HEK293 (cell line): ENCODE results near the gene DOCK3.

Experiments
- CTCF ChIA-PET: fragments of 350-600 bp; formaldehyde crosslinking; extraction: SDS; loops from one replicate; lab custom pipeline; 2021; ENCODE audit warnings: antibody characterized with exemption; lab: Yijun Ruan, JAX
- POLR2A ChIA-PET: fragments of 300-600 bp; formaldehyde crosslinking; extraction: SDS; loops from one replicate; lab custom pipeline; 2020; ENCODE audit warnings: antibody characterized with exemption, inconsistent platforms; lab: Yijun Ruan, JAX
- H3K27ac ChIP-seq: fragments of 200-500 bp; sonication (Bioruptor generic); 2 replicates; pipeline ENCODE4 v1.5.1; 2014; ENCODE audit warnings: low read depth, low read length, control low read depth, inconsistent platforms; ENCODE audit errors: extremely low read depth
- H3K36me3 ChIP-seq, 2 experiments: fragments of 200-500 bp in 1 of 2; sonication (Bioruptor generic) in 1 of 2; 1 replicate in 1 of 2; 2 replicates in 1 of 2; pipeline ENCODE4 v1.5.1; 2014 to 2017; ENCODE audit warnings: inconsistent platforms in 2 of 2, low read length in 2 of 2; ENCODE audit not compliant: control insufficient read depth in 2 of 2, insufficient read depth in 1 of 2
- H3K4me1 ChIP-seq: fragments of 200-500 bp; sonication (Bioruptor generic); 2 replicates; pipeline ENCODE4 v1.5.1; 2014; ENCODE audit warnings: mild to moderate bottlenecking, low read length, inconsistent platforms; ENCODE audit not compliant: control insufficient read depth, insufficient read depth
- H3K4me3 ChIP-seq: 2 replicates; pipeline ENCODE4 v1.5.1; 2011; ENCODE audit warnings: low read depth, mild to moderate bottlenecking, control low read depth, low read length, moderate library complexity
- H3K9me3 ChIP-seq: fragments of 200-500 bp; sonication (Bioruptor generic); 2 replicates; pipeline ENCODE4 v1.5.1; 2014; ENCODE audit warnings: low read depth, low read length, inconsistent platforms; ENCODE audit not compliant: control insufficient read depth, insufficient read depth
- AEBP2 ChIP-seq: fragments of 450-650 bp; formaldehyde crosslinking; IDR thresholded peaks from 2 replicates; pipeline ENCODE4 v1.5.1; 2016; ENCODE audit warnings: missing biosample characterization, missing genetic modification characterization, borderline replicate concordance
- BCL6B ChIP-seq: fragments of 450-650 bp; formaldehyde crosslinking; IDR thresholded peaks from 2 replicates; pipeline ENCODE4 v1.5.1; 2017; ENCODE audit warnings: missing biosample characterization, missing genetic modification characterization
- HOXC10 ChIP-seq: sonication (generic); formaldehyde crosslinking; IDR thresholded peaks from 2 replicates; pipeline ENCODE4 v1.8.1; 2023; ENCODE audit warnings: mild to moderate bottlenecking, missing genetic modification reagents
- KLF8 ChIP-seq: fragments of 450-650 bp; formaldehyde crosslinking; IDR thresholded peaks from 2 replicates; pipeline ENCODE4 v1.5.1; 2016; ENCODE audit warnings: missing biosample characterization, missing genetic modification characterization
- PRDM4 ChIP-seq: fragments of 450-650 bp; formaldehyde crosslinking; IDR thresholded peaks from 2 replicates; pipeline ENCODE4 v1.5.1; 2017; ENCODE audit warnings: missing biosample characterization, missing genetic modification characterization
- SCRT1 ChIP-seq: fragments of 450-650 bp; formaldehyde crosslinking; IDR thresholded peaks from 2 replicates; pipeline ENCODE4 v1.5.1; 2016; ENCODE audit warnings: missing biosample characterization, missing genetic modification characterization, borderline replicate concordance
- SP2 ChIP-seq: fragments of 450-650 bp; formaldehyde crosslinking; IDR thresholded peaks from 2 replicates; pipeline ENCODE4 v1.5.1; 2016; ENCODE audit warnings: missing biosample characterization, missing genetic modification characterization
- SP3 ChIP-seq: fragments of 450-650 bp; formaldehyde crosslinking; IDR thresholded peaks from 2 replicates; pipeline ENCODE4 v1.5.1; 2016; ENCODE audit warnings: missing biosample characterization, missing genetic modification characterization
- ZBTB10 ChIP-seq: fragments of 450-650 bp; formaldehyde crosslinking; IDR thresholded peaks from 2 replicates; pipeline ENCODE4 v1.5.1; 2016; ENCODE audit warnings: missing biosample characterization, missing genetic modification characterization
- ZBTB49 ChIP-seq: fragments of 450-650 bp; formaldehyde crosslinking; IDR thresholded peaks from 2 replicates; pipeline ENCODE4 v1.5.1; 2016; ENCODE audit warnings: missing biosample characterization, missing genetic modification characterization, low read depth
- ZNF16 ChIP-seq: fragments of 450-650 bp; formaldehyde crosslinking; IDR thresholded peaks from 2 replicates; pipeline ENCODE4 v1.5.1; 2016; ENCODE audit warnings: low read depth, missing biosample characterization, missing genetic modification characterization
- ZNF211 ChIP-seq: fragments of 450-650 bp; formaldehyde crosslinking; IDR thresholded peaks from 2 replicates; pipeline ENCODE4 v1.5.1; 2016; ENCODE audit warnings: low read depth, missing biosample characterization, missing genetic modification characterization
- ZNF302 ChIP-seq: fragments of 450-650 bp; formaldehyde crosslinking; IDR thresholded peaks from 2 replicates; pipeline ENCODE4 v1.5.1; 2016; ENCODE audit warnings: missing biosample characterization, missing genetic modification characterization, low read depth
- ZNF639 ChIP-seq: fragments of 450-650 bp; formaldehyde crosslinking; IDR thresholded peaks from 2 replicates; pipeline ENCODE4 v1.5.1; 2016; ENCODE audit warnings: missing biosample characterization, missing genetic modification characterization
- ZNF704 ChIP-seq: fragments of 450-650 bp; formaldehyde crosslinking; IDR thresholded peaks from 2 replicates; pipeline ENCODE4 v1.5.1; 2016; ENCODE audit warnings: missing biosample characterization, missing genetic modification characterization
- ZSCAN30 ChIP-seq: fragments of 450-650 bp; IDR thresholded peaks from 2 replicates; pipeline ENCODE4 v1.5.1; 2018; ENCODE audit warnings: missing biosample characterization, mild to moderate bottlenecking, missing genetic modification characterization, moderate library complexity

Gene DOCK3

GRCh38 chr3:51110586-51110985 lies 435.9 kb downstream of the DOCK3 start (continued):
- TF ChIP-seq ZNF704 (tag by site-specific recombination), result no peak
- TF ChIP-seq ZBTB49 (tag by site-specific recombination), result no peak
- TF ChIP-seq ZNF16 (tag by site-specific recombination), result no peak

GRCh38 chr3:51122944-51123343 lies 448.2 kb downstream of the DOCK3 start:
- H3K9me3 ChIP-seq, result no peaks in the 10 kb centered on the region
- no peak overlapping the region for H3K27ac ChIP-seq
- H3K36me3 ChIP-seq, result no peaks in the 10 kb centered on the region
- TF ChIP-seq PRDM4 (tag by site-specific recombination), result no peak
- no peak for TF ChIP-seq ZBTB10 (tag by site-specific recombination)
- TF ChIP-seq, all 188 proteins: peak for 0
- Histone ChIP-seq H3K4me1 (no peaks in the 10 kb centered on the region), H3K4me3 (no peak overlapping the region)
- POLR2A ChIA-PET, result no interaction called here
- CTCF ChIA-PET, result interaction anchor here (0.9 kb wide), 1 partner anchor 22 kb away, joined by 3 read pairs; no protein-coding TSS in a partner anchor

GRCh38 chr3:51123531-51123930 lies 448.8 kb downstream of the DOCK3 start:
- ChIA-PET POLR2A (no interaction called here), CTCF (interaction anchor here (0.9 kb wide), 1 partner anchor 23 kb away, joined by 3 read pairs; no protein-coding TSS in a partner anchor)
- no peak overlapping the region for H3K4me3 ChIP-seq
- no peaks in the 10 kb centered on the region for H3K4me1 ChIP-seq
- H3K9me3 ChIP-seq, result no peaks in the 10 kb centered on the region
- no peak overlapping the region for H3K27ac ChIP-seq
- H3K36me3 ChIP-seq, result no peaks in the 10 kb centered on the region
- TF ChIP-seq KLF8 (tag by site-specific recombination) (no peak), SCRT1 (no peak), HOXC10 (CRISPR knock-in tag) (no peak), BCL6B (tag by site-specific recombination) (no peak), AEBP2 (tag by site-specific recombination) (no peak), ZNF302 (tag by site-specific recombination) (no peak), ZNF639 (tag by site-specific recombination) (no peak), SP3 (no peak), ZNF211 (tag by site-specific recombination) (no peak), ZSCAN30 (tag by site-specific recombination) (no peak), ZBTB49 (tag by site-specific recombination) (no peak), SP2 (tag by site-specific recombination) (no peak)
